HG03457 (cell line): Measurements from ENCODE around the gene DOK1.

Source experiments
- ATAC-seq: cut with Tn5 transposase; IDR thresholded peaks from one replicate; pipeline ENCODE4 v1.9.1; 2021; ENCODE audit warnings: moderate number of reproducible peaks; ENCODE audit not compliant: unreplicated experiment

The DOK1 gene

GRCh38 chr2:74596584-74596983 is 42.1 kb downstream of the DOK1 start:
- ATAC-seq: no peak

- no peak for ATAC-seq
Measured at GRCh38 chr2:74597410-74597809, 42.9 kb downstream of the DOK1 start.

- no peak for ATAC-seq
Measured at GRCh38 chr2:74599676-74600075, 45.2 kb downstream of the DOK1 start.

- ATAC-seq: no peak
Measured at GRCh38 chr2:74602586-74603281, 48.2 kb downstream of the DOK1 start.

- ATAC-seq: no peak
Measured at GRCh38 chr2:74603282-74604000, 48.9 kb downstream of the DOK1 start.

GRCh38 chr2:74606927-74607326 is 52.4 kb downstream of the DOK1 start:
- no peak for ATAC-seq
